AG04449 (cell line): ENCODE data around the gene BMPR1B.

Source experiments
- CTCF ChIA-PET: fragments of 350-600 bp; formaldehyde crosslinking; extraction: SDS; loops from one replicate; lab custom pipeline; 2021; ENCODE audit warnings: antibody characterized with exemption; lab: Yijun Ruan, JAX
- POLR2A ChIA-PET: fragments of 400-600, 350-600 bp; formaldehyde crosslinking; extraction: SDS; loops from one replicate; lab custom pipeline; 2020; ENCODE audit warnings: antibody characterized with exemption, inconsistent platforms; lab: Yijun Ruan, JAX
- DNase-seq: peaks from one replicate; pipeline ENCODE4 v3.0.0-alpha.2; 2010; ENCODE audit warnings: low read depth, low spot score
- H3K4me3 ChIP-seq: 2 replicates; pipeline ENCODE4 v1.5.1; 2011; ENCODE audit warnings: low read depth, mild to moderate bottlenecking, control low read depth, low read length
- TF ChIP-seq, protein P1 (sequence below): IDR thresholded peaks from one replicate; pipeline ENCODE4 v1.5.1; 2011; ENCODE audit warnings: mild to moderate bottlenecking, moderate library complexity, low read length, control low read depth, inconsistent platforms; ENCODE audit not compliant: insufficient read depth; ENCODE audit errors: missing control alignments

Gene BMPR1B

DNA sequence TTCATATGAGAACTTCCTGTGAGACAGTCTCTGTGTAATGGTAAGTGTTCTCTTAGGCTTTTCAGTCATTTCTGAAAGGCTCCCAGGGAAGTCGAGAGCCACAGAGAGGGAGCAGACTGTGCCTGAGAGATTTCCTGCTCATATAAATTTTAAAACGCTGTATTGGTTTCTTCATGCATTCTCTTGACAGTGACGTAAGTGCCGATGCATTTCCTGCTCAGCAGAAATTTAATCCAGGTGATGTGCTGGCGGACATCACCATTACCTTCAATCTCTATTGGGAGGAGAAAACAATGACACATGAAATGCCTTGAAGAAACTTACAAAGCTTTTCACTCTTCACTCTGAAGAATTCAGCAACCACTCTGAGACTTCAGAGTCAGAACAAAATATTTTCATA is 383.6 kb downstream of the BMPR1B start:
- H3K4me3 ChIP-seq = no peak overlapping the region
- no peak for DNase-seq
- ChIA-PET CTCF (interaction anchor here (0.8 to 1.5 kb wide), 3 partner anchors 9 to 16 kb away, joined by 3 to 7 read pairs (median 4); no protein-coding TSS in a partner anchor), POLR2A (interaction anchor here (1.1 kb wide), 1 partner anchor 12 kb away, joined by 3 read pairs; no protein-coding TSS in a partner anchor)
- TF ChIP-seq, protein P1, sequence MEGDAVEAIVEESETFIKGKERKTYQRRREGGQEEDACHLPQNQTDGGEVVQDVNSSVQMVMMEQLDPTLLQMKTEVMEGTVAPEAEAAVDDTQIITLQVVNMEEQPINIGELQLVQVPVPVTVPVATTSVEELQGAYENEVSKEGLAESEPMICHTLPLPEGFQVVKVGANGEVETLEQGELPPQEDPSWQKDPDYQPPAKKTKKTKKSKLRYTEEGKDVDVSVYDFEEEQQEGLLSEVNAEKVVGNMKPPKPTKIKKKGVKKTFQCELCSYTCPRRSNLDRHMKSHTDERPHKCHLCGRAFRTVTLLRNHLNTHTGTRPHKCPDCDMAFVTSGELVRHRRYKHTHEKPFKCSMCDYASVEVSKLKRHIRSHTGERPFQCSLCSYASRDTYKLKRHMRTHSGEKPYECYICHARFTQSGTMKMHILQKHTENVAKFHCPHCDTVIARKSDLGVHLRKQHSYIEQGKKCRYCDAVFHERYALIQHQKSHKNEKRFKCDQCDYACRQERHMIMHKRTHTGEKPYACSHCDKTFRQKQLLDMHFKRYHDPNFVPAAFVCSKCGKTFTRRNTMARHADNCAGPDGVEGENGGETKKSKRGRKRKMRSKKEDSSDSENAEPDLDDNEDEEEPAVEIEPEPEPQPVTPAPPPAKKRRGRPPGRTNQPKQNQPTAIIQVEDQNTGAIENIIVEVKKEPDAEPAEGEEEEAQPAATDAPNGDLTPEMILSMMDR = no peak

DNA sequence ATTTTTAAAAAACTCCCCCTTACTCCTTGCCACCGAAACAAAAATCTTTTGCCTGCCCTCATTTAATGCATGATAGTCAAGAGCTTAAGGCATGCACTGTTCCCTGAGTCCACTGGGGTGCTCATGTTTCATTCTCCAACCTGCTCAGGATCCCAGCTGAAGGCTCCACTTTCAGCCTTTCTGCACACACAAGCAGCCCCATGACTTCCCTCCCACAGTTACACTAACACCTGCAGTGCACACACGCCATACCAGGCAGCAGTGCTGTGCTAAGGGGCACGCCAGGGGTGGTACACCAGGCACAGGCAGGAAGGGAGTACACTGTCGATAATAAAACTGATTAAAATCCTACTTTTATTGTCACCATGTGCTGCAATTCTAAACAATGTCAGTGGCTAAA is 385.2 kb downstream of the BMPR1B start:
- ChIA-PET POLR2A (no interaction called here), CTCF (interaction anchor here (1.5 to 2.4 kb wide), 2 partner anchors 13 to 14 kb away, joined by 7 to 10 read pairs; no protein-coding TSS in a partner anchor)

DNA sequence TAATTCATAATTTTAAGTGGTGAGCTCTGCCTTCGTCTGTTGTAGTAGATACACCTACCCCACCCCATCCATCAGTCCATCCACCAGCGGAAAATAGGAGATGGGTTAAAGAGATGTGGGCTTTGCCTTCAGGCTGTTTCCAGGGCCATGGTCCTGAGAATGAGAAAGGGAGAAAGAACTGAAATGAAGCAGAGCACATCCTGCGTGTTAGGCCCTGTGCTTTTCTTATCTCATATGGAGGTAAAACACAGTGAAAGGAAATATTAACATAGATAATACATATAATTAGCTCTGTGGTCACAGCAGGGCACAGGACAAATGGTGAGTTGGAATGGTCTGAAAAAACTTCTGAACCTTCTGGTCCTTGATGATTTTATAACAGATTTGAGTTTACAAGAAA is 393.5 kb downstream of the BMPR1B start:
- TF ChIP-seq, protein P1 = no peak
- ChIA-PET POLR2A (no interaction called here), CTCF (interaction anchor here (0.7 to 1.8 kb wide), 3 partner anchors 9 to 15 kb away, joined by 3 to 5 read pairs (median 3); no protein-coding TSS in a partner anchor)

More for the DNA sequence above, 385.2 kb downstream of the BMPR1B start:
- TF ChIP-seq, protein P1 = no peak
- H3K4me3 ChIP-seq = no peak overlapping the region
- DNase-seq = no peak

DNA sequence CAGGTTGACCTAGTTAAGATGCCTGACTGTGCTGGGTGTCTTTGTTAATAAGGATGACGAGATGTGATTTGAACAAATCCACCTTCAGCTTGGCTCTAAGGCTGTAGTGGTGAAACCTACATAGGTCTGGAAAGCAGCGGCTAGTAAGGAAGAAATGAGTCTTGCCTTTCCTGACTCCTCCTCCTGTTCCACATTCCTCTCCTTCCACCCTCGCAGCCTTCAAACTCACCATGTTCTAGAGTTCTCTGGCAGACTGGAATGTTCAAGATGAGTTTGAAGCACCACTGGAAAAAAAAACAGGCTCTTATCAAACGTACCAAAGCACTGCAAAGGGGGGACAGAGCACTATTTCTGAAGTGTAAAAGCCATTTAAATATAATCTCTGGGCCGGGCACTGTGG is 395.4 kb downstream of the BMPR1B start:
- ChIA-PET POLR2A (no interaction called here), CTCF (interaction anchor here (1.0 kb wide), 1 partner anchor 11 kb away, joined by 3 read pairs; no protein-coding TSS in a partner anchor)
- TF ChIP-seq, protein P1 = no peak
- no peak overlapping the region for H3K4me3 ChIP-seq
- no peak for DNase-seq

More for the DNA sequence above, 393.5 kb downstream of the BMPR1B start:
- no peak for DNase-seq
- H3K4me3 ChIP-seq = no peak overlapping the region

DNA sequence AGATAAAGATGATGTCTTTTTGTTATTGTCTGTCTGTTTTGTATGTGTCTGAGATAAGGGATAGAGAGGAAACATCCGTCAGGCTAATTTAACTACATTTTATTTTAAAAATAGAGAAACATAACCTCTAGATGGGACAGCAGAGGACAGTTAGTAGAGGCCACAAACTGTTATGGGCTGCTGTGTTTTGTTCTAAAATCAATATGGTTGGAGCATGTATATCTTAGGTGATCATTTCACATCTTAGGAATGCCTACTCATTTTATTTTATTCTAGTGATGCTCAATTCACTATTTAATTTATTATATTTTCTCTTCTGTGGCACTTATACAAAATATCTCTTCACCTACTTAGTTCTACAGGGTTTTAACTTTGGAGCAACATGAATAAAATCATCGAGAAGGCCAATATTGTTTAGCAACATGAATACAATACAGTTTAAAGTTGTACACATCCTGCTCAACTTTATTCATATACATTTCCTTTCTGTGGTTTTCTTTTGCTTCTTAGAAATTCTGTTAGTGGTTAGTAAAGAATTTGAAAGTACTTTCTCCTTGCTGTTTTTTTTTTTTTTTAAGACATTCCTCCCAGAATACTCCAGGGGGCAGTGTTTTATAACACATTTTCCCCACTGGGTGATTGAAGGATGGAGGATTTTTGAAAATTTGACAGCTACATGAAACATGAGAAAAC is 398.1 kb downstream of the BMPR1B start:
- no peak overlapping the region for H3K4me3 ChIP-seq
- DNase-seq = peak; percentile 7
- TF ChIP-seq, protein P1 = peak; percentile 40
- ChIA-PET CTCF (interaction anchor here (1.1 to 3.6 kb wide), 5 partner anchors 8 to 13 kb away, joined by 4 to 28 read pairs (median 9); no protein-coding TSS in a partner anchor), POLR2A (no interaction called here)

DNA sequence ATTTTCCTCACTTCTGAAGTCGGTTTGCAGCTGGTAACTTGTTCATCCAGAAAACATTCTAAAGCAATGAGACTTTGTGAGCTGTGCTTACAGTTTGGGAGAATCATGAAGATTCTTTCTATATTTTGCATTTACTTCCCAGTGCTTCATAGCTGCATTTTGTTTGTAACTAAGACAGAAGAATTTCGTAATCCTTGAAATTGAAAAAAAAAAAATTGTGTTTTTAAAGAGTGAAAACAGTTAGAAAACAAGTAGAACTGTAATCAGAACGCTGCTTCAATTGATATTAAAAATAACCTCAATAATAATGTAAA is 398.7 kb downstream of the BMPR1B start:
- TF ChIP-seq, protein P1 = no peak
- ChIA-PET CTCF (interaction anchor here (1.1 to 3.6 kb wide), 4 partner anchors 9 to 13 kb away, joined by 4 to 28 read pairs (median 8); no protein-coding TSS in a partner anchor), POLR2A (no interaction called here)
- no peak for DNase-seq
- H3K4me3 ChIP-seq = no peak overlapping the region
